ENCODE data around the gene PLXNA4.

DNA sequence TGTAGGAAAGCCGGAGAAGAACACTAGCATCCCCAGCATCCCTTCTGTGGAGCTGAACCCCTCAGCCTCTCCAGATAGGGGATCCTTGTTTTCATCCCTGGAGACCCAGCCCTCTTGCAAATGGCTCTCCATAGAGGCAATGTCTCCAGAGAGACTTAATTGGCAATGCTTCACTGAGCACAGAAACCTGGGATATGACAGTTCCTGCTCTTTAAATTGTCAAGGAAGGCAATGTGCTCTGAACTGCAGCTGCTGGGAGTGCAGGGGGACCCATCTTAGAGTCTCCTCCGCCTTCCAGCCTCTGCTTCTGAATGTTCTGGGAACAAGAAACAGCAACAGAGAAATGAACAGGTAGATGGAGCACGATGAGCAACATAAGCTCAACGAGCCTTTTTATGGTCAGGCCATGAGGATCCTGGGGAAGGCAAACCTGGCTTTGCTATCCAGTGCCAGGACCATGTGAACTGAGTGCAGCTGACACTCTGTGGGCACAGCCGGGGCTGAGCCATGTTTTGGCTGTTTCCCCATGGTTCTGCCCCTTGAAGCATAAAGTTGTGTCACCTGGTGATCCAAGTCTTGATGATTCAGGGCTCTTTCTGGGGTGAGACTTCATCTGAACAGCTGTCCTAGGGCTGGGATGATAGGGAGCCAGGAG lies 481.0 kb downstream of the PLXNA4 start:
- no peak for TF ChIP-seq POLR2A (IDR thresholded peaks at IDR 0.05)
- TF ChIP-seq, protein P1, sequence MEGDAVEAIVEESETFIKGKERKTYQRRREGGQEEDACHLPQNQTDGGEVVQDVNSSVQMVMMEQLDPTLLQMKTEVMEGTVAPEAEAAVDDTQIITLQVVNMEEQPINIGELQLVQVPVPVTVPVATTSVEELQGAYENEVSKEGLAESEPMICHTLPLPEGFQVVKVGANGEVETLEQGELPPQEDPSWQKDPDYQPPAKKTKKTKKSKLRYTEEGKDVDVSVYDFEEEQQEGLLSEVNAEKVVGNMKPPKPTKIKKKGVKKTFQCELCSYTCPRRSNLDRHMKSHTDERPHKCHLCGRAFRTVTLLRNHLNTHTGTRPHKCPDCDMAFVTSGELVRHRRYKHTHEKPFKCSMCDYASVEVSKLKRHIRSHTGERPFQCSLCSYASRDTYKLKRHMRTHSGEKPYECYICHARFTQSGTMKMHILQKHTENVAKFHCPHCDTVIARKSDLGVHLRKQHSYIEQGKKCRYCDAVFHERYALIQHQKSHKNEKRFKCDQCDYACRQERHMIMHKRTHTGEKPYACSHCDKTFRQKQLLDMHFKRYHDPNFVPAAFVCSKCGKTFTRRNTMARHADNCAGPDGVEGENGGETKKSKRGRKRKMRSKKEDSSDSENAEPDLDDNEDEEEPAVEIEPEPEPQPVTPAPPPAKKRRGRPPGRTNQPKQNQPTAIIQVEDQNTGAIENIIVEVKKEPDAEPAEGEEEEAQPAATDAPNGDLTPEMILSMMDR (IDR thresholded peaks at IDR 0.05 in 4 of 5, conservative IDR thresholded peaks at IDR 0.05 in 1 of 5), result no peak
